PC-3 (cell line): ENCODE measurements around the gene TAL1.

Experiments
- EZH2 ChIP-seq: fragments of 300-600 bp; sonication (generic); IDR thresholded peaks from one replicate; pipeline ENCODE4 v1.6.1; 2017; ENCODE audit warnings: antibody characterized with exemption, mild to moderate bottlenecking, low read length; ENCODE audit not compliant: unreplicated experiment
- TF ChIP-seq, protein P1 (sequence below): fragments of 300-600 bp; sonication (generic); conservative IDR thresholded peaks from 2 replicates; pipeline ENCODE4 v1.5.1; 2017; ENCODE audit warnings: antibody characterized with exemption, low read depth, mild to moderate bottlenecking, low read length

DNA sequence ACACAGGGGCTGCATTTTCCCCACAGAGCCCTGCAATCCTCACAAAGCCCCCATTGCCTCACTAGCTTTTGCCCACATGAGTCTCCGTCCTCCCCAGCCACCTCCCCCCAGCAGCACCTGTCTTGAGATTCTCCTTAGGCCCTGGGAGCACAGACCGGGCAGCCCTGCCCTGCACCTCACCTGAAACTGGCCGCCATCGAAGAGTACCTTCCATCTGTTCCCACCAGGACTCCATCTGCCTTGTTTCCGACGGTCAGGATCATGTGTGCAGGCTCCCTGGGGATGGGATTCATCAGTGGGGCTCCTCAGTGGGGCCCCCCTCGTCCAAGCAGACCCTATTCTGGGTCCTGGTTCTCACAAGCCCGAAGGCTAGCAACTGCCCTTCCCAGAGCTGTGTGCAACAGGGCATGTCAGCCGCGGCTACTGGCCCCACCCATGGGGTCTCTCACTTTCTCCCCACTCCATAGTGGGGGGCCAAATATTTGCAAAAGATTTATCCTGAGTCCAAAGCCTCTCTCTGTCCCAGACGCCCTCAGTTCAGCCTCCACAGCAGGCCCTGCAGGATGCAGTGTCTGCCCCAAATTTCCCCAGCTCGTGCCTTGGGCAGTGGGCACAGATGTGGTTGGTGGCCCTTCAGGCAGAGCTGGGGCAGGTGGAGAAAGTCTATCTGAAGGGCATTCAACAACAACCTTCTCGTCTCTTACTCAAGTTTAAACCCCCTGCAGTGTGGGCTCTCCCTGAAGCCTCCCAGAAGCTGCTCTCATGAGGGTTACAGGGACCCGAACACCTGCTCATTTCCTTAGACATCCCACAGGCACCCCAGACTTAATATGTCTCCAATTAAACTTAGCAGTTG lies 47.0 kb downstream of the TAL1 start:
- TF ChIP-seq, protein P1, sequence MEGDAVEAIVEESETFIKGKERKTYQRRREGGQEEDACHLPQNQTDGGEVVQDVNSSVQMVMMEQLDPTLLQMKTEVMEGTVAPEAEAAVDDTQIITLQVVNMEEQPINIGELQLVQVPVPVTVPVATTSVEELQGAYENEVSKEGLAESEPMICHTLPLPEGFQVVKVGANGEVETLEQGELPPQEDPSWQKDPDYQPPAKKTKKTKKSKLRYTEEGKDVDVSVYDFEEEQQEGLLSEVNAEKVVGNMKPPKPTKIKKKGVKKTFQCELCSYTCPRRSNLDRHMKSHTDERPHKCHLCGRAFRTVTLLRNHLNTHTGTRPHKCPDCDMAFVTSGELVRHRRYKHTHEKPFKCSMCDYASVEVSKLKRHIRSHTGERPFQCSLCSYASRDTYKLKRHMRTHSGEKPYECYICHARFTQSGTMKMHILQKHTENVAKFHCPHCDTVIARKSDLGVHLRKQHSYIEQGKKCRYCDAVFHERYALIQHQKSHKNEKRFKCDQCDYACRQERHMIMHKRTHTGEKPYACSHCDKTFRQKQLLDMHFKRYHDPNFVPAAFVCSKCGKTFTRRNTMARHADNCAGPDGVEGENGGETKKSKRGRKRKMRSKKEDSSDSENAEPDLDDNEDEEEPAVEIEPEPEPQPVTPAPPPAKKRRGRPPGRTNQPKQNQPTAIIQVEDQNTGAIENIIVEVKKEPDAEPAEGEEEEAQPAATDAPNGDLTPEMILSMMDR = no peak
- TF ChIP-seq EZH2 = no peak
